NCI-H146 treated with DMSO at 0.1 percent for 48 hours (cell line): ENCODE measurements around the gene CREB5.

ENCODE experiments used
- DNase-seq: peaks from one replicate; lab custom pipeline; 2025; ENCODE audit not compliant: unreplicated experiment; lab: John Stamatoyannopoulos, UW

CREB5 gene

GRCh38 chr7:28872226-28872625 lies 459.9 kb downstream of the CREB5 start:
- no peak for DNase-seq

GRCh38 chr7:28873365-28873764 lies 461.0 kb downstream of the CREB5 start:
- DNase-seq, result no peak

GRCh38 chr7:28874001-28874400 lies 461.7 kb downstream of the CREB5 start:
- no peak for DNase-seq
